Measurements from ENCODE around the gene STIP1. TPM values are rescaled to one million over a fixed set of nuclear protein-coding genes. Genes with fewer than 3 reads are reported as not detected.

STIP1 gene
- total RNA-seq, 1 donor from 2014 or later = 209 TPM

DNA sequence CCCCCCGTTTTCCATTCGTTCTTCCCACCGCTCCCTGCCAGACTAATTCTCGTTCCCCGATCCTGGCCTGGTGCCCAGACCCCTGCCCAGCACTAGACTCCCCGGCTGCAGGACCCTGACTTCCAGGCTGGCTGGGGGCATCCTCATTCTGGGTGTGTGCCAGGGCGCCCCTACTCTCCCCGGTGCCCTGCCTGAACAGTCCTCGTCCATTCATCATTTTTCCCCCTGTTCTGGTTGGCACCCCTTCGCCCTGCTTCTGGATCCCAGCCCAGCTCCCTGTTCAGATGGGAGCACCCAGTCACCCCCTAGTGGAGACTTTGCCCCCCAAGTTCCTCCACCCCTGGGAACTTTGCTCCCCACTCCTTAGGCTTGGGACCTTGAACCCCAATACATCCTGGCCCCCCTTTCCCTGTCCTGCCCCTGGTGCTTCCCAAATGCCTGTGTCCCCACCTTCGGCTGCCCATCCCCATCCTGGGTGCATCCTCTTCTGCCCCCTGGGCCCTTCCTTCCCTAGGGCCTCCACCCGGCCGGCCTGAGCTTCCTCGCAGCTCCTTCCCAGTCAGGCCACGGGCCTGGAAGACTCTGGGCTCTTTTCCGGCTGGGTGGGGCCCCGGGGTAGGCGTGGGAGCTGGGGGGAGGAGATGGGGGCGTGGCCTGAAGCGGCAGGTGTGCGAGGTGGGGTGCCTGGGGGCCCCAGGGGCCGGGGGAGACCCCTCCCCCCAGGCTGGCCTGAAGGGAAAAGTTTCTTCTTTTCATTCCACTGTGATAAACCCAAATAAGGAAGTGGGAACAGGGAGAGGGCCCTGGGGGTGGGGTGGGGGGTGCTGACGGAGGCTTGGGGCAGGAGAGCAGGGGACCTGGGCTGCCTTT, 66.3 kb downstream of the STIP1 start:
- peaks cover 11% of the 10 kb centered on the region for H3K4me1 Mint-ChIP-seq (ENCODE audit: low read depth)
- no peak for DNase-seq (ENCODE audit: low spot score, unreplicated experiment)
- TF ChIP-seq, protein P1, sequence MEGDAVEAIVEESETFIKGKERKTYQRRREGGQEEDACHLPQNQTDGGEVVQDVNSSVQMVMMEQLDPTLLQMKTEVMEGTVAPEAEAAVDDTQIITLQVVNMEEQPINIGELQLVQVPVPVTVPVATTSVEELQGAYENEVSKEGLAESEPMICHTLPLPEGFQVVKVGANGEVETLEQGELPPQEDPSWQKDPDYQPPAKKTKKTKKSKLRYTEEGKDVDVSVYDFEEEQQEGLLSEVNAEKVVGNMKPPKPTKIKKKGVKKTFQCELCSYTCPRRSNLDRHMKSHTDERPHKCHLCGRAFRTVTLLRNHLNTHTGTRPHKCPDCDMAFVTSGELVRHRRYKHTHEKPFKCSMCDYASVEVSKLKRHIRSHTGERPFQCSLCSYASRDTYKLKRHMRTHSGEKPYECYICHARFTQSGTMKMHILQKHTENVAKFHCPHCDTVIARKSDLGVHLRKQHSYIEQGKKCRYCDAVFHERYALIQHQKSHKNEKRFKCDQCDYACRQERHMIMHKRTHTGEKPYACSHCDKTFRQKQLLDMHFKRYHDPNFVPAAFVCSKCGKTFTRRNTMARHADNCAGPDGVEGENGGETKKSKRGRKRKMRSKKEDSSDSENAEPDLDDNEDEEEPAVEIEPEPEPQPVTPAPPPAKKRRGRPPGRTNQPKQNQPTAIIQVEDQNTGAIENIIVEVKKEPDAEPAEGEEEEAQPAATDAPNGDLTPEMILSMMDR (IDR thresholded peaks at IDR 0.05; ENCODE audit: unreplicated experiment) = peak; percentile 24
- peak overlapping the region; percentile 82 for H3K4me3 Mint-ChIP-seq (ENCODE audit: low read depth)
- no peaks in the 10 kb centered on the region for H3K9me3 Mint-ChIP-seq (ENCODE audit: low read depth)
- no peak overlapping the region for H3K27ac Mint-ChIP-seq
- peaks cover 3% of the 10 kb centered on the region for H3K27me3 Mint-ChIP-seq
- H3K36me3 Mint-ChIP-seq (ENCODE audit: insufficient read depth) = no peaks in the 10 kb centered on the region

DNA sequence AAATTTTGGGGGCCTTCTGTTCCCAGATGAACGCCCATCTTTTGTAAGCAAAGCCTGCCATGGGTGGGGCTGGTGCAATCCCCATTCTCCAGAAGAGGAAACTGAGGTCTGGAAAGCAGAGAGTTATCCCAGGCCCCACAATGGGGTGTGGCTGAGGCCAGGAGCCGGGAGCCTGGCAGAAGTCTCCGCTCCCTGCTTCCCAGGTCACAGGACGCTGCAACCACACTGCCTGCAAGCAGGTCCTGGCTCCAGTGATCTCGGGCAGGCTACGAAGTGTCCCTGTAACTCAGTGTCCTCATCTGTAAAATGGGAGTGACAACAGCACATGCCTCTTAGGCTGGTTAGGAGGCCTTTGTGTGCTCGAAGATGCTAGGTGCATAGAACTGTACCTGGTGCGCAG, 67.1 kb downstream of the STIP1 start:
- peaks cover 3% of the 10 kb centered on the region for H3K27me3 Mint-ChIP-seq

DNA sequence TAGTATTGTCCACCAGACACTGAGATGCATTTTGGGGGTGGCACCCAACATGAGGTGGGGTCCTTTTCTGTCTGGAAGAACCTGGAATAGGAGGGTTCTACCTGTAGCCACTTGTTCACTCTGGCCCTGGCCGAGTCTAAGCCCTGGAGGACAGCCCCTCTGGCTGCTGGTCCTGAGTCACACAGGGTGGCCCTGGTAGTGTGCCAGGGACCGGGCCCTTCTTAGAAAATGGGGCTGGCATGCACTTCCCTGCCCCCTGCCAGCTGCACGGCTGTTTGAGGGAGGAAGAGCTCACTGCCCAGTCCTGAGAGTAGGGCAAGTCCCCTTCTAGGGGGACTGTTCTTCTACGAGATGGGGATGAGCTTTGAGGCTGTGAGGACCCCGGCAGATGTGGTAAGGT, 67.5 kb downstream of the STIP1 start:
- H3K27me3 Mint-ChIP-seq = peaks cover 3% of the 10 kb centered on the region
- no peak for DNase-seq (ENCODE audit: low spot score, unreplicated experiment)
- H3K27ac Mint-ChIP-seq = peak overlapping the region; percentile 59
- TF ChIP-seq, protein P1 (IDR thresholded peaks at IDR 0.05; ENCODE audit: unreplicated experiment) = no peak
- no peaks in the 10 kb centered on the region for H3K9me3 Mint-ChIP-seq (ENCODE audit: low read depth)
- H3K4me1 Mint-ChIP-seq (ENCODE audit: low read depth) = peaks cover 7% of the 10 kb centered on the region
- H3K4me3 Mint-ChIP-seq (ENCODE audit: low read depth) = peak overlapping the region; percentile 31
- peaks cover 1% of the 10 kb centered on the region for H3K36me3 Mint-ChIP-seq (ENCODE audit: insufficient read depth)

More for the DNA sequence above, 67.1 kb downstream of the STIP1 start:
- peak overlapping the region; percentile 31 for H3K4me3 Mint-ChIP-seq (ENCODE audit: low read depth)
- peaks cover 1% of the 10 kb centered on the region for H3K36me3 Mint-ChIP-seq (ENCODE audit: insufficient read depth)
- H3K27ac Mint-ChIP-seq = no peak overlapping the region
- DNase-seq (ENCODE audit: low spot score, unreplicated experiment) = no peak
- H3K9me3 Mint-ChIP-seq (ENCODE audit: low read depth) = no peaks in the 10 kb centered on the region
- H3K4me1 Mint-ChIP-seq (ENCODE audit: low read depth) = peaks cover 7% of the 10 kb centered on the region
- TF ChIP-seq, protein P1 (IDR thresholded peaks at IDR 0.05; ENCODE audit: unreplicated experiment) = no peak

Other genes with a start within 250 kb of the STIP1 start
- gene NAA40, start 247.2 kb upstream of the STIP1 start, total RNA-seq = 60.6 and 62.3 TPM in 2 replicates
- gene COX8A, start 211.6 kb upstream of the STIP1 start, total RNA-seq = 205 and 221 TPM in 2 replicates
- gene OTUB1, start 199.7 kb upstream of the STIP1 start, total RNA-seq = 122 and 124 TPM in 2 replicates
- gene FLRT1, start 150.2 kb upstream of the STIP1 start, total RNA-seq = 0.17 and 0.24 TPM in 2 replicates
- gene MACROD1, start 20.1 kb upstream of the STIP1 start, total RNA-seq = 28.0 and 30.6 TPM in 2 replicates
- gene FERMT3, start 20.6 kb downstream of the STIP1 start, total RNA-seq = 5.4 and 5.9 TPM in 2 replicates
- gene TRPT1, start 40.0 kb downstream of the STIP1 start, total RNA-seq = 52.0 and 53.9 TPM in 2 replicates
- gene NUDT22, start 40.1 kb downstream of the STIP1 start, total RNA-seq = 42.9 and 48.2 TPM in 2 replicates
- 35.4 and 39.1 TPM in 2 replicates for gene DNAJC4, start 44.4 kb downstream of the STIP1 start, total RNA-seq
- 66.1 and 68.2 TPM in 2 replicates for gene VEGFB, start 48.4 kb downstream of the STIP1 start, total RNA-seq
- 48.5 and 57.7 TPM in 2 replicates for gene FKBP2, start 54.9 kb downstream of the STIP1 start, total RNA-seq
- 198 TPM in 2 replicates for gene PPP1R14B, start 60.8 kb downstream of the STIP1 start, total RNA-seq
- 22.6 and 27.3 TPM in 2 replicates for gene PLCB3, start 65.4 kb downstream of the STIP1 start, total RNA-seq
- gene BAD, start 98.5 kb downstream of the STIP1 start, total RNA-seq = 42.8 and 46.9 TPM in 2 replicates
- 46.7 and 56.5 TPM in 2 replicates for gene GPR137, start 99.7 kb downstream of the STIP1 start, total RNA-seq
- gene KCNK4, start 105.1 kb downstream of the STIP1 start, total RNA-seq = 0.62 TPM in 1 of 2 replicates, not detected in the other
- gene CATSPERZ, start 114.2 kb downstream of the STIP1 start, total RNA-seq = not detected in 2 replicates
- 28.1 and 31.4 TPM in 2 replicates for gene ESRRA, start 119.4 kb downstream of the STIP1 start, total RNA-seq
- gene TRMT112, start 131.4 kb downstream of the STIP1 start, total RNA-seq = 137 and 149 TPM in 2 replicates
- gene PRDX5, start 131.9 kb downstream of the STIP1 start, total RNA-seq = 157 and 171 TPM in 2 replicates
- 4.3 and 6.2 TPM in 2 replicates for gene CCDC88B, start 154.0 kb downstream of the STIP1 start, total RNA-seq
- gene RPS6KA4, start 173.0 kb downstream of the STIP1 start, total RNA-seq = 18.6 and 18.7 TPM in 2 replicates

Data from progenitor cell of endocrine pancreas (in vitro differentiated cells).